HG03342 (cell line): ENCODE results near the gene NCEH1.
A peak's percentile ranks its signal among the peaks of the same experiment; 100 is the strongest.

Source experiments
- ATAC-seq: cut with Tn5 transposase; IDR thresholded peaks from one replicate; pipeline ENCODE4 v1.9.1; 2021; ENCODE audit warnings: mild to moderate bottlenecking, moderate library complexity; ENCODE audit not compliant: unreplicated experiment

NCEH1 gene

DNA sequence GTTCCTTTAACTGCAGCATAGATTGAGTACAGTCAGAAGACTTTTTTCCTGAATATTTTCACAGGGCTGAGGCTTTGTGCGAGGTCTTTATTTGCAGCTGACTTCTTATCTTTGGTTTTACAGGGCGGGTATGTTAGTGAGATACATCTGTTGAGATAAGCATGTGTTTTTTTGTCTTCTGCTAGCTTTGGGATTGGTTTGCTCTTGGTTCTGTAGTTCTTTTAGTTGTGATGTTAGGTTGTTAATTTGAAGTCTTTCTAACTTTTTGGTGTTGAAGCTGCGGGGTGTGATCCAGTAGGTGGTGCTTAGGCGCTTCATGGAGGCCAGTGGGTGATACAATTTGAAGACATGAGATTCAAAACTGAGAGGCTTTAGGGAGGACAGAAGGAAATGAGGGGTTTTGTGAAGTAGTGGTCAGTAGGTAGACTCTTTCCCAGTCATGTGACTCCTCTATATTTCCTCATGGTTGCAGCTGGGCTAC, 119.7 kb downstream of the NCEH1 start:
- ATAC-seq, result no peak

DNA sequence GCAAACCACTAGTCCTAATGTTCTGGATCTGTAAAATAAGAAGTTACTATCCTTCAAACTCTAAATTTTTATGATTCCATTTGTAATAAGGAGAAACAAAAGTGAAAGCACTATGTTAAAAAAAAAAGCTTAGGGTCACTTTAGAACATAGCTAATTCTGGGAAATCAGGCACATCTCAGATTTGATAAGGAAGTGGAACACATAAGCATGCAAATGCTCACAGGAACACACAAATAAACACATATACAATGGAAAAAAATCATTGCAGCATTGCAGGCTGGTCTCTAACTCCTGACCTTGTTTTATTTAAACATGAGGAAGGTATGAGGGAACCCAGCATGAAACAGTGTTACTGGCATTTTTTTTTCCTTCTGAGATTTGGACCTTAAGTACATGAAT, 124.4 kb downstream of the NCEH1 start:
- no peak for ATAC-seq

DNA sequence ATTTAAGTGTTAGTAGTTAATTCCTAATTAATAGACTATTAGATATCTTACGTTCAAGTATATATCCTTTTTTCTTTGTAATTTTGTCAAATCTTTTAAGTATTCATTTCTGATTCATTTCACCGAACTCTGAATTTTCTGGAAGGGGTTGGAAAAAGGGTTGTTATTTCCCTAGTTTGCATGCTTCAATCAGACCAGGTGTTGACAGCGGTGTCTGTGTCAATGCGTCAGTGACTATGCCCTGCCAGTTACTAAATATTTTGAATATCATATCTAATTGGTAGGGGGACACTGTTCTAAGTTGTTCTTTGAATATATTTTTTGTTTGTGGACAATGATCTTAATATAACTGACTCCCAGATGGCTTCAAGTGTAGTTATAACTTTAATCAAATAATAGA, 124.9 kb downstream of the NCEH1 start:
- ATAC-seq, result no peak

DNA sequence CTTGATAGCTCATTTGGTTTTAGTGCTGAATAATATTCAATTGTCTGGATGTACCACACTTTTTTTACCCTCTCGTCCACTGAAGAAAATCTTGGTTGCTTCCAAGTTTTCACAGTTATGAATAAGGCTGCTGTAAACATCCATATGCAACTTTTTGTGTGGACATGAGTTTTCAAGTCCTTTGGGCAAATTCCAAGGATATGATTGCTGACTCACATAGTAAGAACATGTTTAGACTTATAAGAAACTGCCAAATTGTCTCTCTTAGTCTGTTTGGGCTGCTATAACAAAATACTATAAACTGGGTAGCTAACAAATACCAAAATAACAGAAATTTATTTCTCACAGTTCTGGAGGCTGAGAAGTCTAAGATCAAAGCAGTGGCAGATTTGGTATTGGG, 128.2 kb downstream of the NCEH1 start:
- ATAC-seq, result no peak

DNA sequence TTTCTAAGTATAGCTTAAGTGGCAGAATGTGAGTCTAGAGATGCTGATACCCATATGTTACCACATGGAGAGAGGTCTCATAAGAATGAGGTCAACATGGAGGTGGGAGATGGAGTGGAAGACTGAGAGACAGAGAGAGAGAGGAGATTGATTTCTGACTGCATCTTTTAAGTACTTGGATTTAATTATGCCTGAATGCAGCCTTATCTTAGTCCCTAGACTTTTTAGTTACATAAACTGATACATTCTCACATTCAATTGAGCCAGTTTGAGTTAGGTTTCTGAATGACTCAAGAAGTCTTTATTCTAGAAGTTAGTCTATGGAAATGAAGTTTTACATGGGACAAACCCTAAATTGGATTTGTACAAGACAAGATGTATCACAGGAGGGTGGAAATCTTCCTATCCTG, 129.1 kb downstream of the NCEH1 start:
- no peak for ATAC-seq

DNA sequence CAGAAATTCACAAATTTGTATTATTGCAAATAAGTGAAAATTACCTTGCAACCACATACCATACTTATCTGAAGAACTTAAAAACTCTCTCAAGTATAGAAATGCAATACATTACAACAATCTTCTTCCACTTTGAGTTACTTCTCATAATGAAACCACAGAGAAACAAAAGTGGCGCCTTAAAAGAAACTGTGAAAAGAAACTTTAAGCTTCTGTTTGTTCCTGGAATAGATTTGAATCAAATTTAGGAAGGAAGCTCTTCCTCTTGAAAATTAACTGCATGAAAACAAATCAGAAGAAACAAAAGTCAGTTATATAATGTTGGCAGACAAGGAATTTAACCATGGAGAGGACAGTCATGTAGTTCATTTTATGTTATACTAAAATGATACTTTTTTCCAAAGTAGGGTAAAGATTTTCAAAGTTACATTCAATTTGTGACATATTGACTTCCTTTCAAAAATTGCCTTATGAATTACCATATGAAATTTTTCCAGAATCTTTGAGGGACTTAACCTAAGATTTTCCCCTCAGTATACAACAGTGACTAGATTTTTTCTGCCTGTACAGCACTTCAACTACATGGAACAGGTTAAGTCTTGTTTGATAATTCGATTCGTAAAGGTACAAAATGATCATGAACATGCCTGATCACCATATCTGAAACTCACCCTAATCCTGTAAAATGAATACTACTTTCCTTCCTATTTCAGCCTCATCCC, 130.0 kb downstream of the NCEH1 start:
- peak; percentile 72 for ATAC-seq
